GM12891 (cell line): ENCODE data around the gene SAMD4B.

Source experiments
- DNase-seq: peaks from one replicate; pipeline ENCODE4 v3.0.0; 2011; ENCODE audit warnings: low spot score; ENCODE audit not compliant: insufficient read length
- FAIRE-seq: peaks from 2 replicates; lab custom pipeline; 2011; peaks lifted over from hg19 to GRCh38; lab: Jason Lieb, UNC
- POLR2AphosphoS5 ChIP-seq: IDR thresholded peaks from 2 replicates; pipeline ENCODE4 v1.6.1; 2011; ENCODE audit warnings: low read depth, low read length, control low read depth
- POU2F2 ChIP-seq: IDR thresholded peaks from 2 replicates; pipeline ENCODE4 v1.6.1; 2011; ENCODE audit warnings: low read depth, mild to moderate bottlenecking, control low read depth, low read length, moderate library complexity
- SPI1 ChIP-seq: IDR thresholded peaks from 2 replicates; pipeline ENCODE4 v1.6.1; 2011; ENCODE audit warnings: low read depth, low read length, control low read depth
- TAF1 ChIP-seq: IDR thresholded peaks from 2 replicates; pipeline ENCODE4 v1.6.1; 2011; ENCODE audit warnings: low read depth, low read length, control low read depth

Gene SAMD4B

DNA sequence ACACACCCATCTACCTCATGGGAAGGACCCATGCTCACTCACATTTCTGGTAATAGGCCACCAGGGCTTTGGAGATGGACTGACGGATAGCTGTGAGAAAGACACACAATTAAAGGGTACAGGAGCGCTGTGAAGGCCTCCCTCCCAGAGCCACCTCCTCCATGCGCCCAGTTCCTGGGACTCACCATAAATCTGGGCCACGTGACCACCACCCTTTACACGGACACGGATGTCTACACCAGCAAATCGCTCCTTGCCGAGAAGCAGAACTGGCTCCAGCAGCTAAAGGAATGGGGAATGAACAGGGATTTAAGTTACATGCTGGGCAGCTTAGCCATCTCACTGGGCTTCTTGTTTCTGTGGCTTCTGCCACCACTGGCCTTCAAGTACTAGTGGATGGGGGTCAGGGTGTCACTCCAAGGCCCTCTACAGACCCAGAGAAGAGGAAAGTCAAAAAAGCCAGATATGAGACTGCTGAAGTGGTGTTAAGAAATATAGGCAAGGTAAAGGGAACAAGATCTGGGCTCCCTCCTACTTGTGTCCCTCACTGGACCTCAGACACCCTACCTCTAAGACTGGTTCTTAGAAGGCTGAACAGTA is 91.4 kb downstream of the SAMD4B start:
- FAIRE-seq (no peak), DNase-seq (no peak)
- TF ChIP-seq SPI1 (no peak), POU2F2 (no peak), POLR2AphosphoS5 (peak; percentile 22), TAF1 (no peak)

DNA sequence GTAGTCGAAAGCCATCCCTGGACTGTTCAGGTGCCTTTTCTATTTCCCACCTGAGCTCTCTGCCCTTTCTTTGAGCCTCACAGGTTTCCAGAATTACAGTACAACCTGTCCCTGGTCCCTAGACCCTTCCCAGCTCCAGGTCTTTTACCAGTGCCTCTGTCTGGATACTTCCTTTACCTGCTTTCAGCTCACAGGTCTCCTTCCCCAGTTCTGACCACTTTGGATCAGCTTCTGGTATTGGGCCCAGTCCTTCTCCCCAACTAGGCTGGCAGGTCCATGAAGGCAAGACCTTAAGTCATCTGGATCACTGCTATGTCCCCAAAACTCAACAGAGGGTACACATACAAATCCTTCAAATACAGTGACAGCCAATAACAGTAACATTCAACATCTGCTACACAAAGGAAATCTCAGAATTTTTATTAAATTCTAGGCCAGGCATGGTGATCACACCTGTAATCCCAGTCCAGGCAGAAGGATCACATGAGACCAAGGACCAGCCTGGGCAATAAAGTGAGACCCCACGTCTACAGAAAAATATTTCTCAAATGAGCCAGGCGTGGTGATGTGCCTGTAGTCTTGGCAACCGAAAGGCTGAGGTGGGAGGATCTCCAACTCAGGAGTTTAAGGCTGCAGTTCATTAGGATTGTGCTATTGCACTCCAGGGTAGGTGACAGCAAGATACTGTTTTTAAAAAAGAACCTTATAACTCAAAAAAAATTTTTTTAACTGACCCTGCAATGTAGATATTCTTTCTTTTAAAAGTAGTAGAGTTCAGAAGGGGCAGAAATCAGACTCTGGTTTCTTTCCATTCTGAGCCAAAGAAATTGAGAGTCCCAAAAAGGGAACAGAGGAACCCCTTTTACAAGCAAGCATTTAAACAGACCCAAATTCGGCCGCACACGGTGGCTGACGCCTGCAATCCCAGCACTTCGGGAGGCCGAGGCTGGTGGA is 92.2 kb downstream of the SAMD4B start:
- TF ChIP-seq SPI1, result no peak
- TF ChIP-seq POLR2AphosphoS5, result 0 out of 2 replicates have a peak, but pooled peaks have one; percentile 11
- TF ChIP-seq TAF1, result no peak
- FAIRE-seq (no peak), DNase-seq (no peak)
